NCI-H187 treated with DMSO at 0.1 percent for 48 hours (cell line): ENCODE measurements around the gene ABHD17A.

Source experiments
- DNase-seq: peaks from one replicate; lab custom pipeline; 2025; lab: John Stamatoyannopoulos, UW

Gene ABHD17A

GRCh38 chr19:1864480-1865171, 20.7 kb downstream of the ABHD17A start:
- no peak for DNase-seq

DNA sequence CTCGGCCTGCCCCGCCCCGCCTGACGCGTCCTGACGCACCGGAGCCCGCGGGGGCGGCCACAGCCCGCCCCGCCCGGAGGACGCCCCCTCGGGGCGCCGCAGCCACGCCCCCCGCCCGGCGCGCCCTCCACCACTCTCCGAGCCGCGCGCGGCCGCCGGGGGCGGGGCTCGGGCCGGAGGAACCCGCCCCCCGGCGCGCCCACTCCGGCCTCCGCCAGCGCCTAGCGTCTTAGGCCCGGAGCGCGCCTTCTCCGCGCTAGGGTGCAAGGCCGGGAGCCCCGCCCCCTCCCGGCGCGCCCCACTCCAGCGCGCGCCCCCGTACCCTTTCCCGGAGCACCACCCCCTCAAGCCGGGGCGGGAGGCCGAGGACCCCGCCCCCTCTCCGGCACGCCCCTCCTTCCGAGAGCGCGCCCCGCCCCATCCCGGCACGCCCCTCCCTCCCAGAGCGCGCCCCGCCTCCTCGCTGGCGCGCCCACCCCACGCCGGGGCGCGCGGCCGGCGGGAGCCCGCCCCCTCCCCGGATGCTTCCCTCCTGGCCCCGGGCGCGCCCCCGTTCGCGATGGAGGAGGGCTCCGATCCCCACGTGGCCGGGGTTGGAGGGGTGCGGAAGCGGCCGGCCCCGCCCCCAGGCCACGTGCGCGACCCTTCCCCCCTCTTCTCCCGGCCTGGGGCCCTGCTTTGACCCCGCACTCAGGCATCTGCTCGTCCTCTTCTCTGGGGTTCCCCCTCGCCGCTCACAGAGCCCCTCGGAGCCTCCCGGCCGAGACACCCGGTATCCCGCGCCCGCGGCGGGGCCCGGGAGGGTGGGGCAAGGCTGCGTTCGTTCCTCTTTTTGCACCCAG, 21.4 kb downstream of the ABHD17A start:
- peak; percentile 65 for DNase-seq

DNA sequence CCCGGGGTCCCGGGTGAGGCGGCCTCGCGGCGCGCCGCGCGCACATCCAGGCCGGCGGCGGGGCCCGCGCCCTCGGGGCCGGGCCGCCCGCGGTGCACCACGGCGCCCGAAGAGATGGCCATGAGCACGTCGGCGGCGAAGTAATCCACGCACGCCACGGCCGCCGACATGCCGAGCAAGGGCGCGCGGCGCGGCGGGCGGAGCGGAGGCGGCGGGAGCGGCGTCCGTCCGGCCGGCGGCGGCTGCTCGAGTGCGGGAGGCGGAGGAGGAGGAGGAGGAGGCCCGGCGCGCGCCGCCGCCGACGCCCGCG, 22.0 kb downstream of the ABHD17A start, which contains the start of gene KLF16:
TSS of gene KLF16 (minus strand) at position 252 of the 310 bp plus-strand sequence. CDS start at position 170, 82 bp downstream.
- no peak for DNase-seq

DNA sequence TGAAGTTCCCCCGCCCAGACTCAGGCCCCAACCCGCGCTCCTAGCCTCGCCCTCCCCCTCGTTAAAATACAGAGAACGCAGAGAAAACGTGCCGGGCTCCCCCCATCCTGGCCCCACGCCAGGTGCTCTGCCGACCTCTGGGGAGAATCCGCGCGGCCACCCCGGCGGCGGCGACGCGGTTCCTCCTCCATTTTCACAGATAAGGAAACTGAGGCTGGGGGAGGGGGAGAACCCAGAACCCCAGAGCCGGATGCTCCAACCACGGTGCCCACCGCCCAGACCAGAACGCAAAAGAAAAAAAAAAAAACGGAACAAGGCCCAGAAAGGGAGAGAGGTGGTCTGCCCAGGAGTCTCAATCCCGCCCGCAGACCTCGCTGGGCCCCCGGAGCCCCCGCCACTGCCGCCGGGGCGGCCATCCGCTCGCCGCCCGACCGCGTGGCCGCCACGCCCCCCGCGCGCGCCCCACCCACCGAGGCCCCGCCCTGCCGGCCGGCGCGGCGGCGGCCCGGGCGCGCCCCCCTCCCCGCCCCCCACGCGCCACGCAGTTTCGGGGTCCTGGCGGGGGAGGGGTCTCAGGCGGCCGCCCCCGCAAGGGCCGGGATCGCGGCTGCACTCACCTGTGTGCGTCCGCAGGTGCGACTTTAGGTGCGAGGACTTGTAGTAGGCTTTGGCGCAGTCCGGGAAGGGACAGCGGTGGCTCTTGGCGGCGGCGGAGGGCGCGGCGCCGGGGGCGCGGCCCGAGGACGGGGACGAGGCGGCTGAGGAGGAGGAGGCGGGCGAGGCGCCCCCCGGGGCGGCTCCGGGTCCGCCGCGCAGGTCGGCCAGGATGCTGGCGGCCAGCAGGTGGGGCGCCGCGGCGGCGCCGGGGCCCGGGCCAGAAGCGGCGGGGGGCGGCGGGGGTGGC, 22.6 kb downstream of the ABHD17A start:
- DNase-seq: no peak

- no peak for DNase-seq
These were observed 23.2 kb downstream of the ABHD17A start for GRCh38 chr19:1862068-1862423.

DNA sequence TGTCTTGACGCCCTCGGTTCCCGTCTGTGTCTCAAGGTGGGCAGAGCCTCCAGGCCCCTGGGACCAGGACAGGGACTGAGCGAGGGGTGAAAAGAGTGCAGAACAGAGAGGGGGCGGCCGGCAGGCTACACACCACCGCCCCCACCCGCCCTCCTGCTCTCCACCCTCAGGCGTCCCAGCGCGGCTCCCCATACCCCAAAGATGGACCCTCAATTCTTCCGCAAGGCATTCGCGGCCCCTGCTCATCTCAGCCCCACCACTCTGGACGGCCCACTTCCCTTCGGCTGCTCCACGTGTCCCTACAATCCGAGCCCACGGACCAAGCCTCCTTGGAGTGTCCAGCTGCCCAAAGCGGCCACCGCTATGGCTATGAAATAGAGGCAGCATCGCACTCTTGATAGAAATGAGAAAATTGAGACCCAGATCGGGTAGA, 23.7 kb downstream of the ABHD17A start:
- no peak for DNase-seq

GRCh38 chr19:1860821-1861598, 24.3 kb downstream of the ABHD17A start:
- DNase-seq: no peak

DNA sequence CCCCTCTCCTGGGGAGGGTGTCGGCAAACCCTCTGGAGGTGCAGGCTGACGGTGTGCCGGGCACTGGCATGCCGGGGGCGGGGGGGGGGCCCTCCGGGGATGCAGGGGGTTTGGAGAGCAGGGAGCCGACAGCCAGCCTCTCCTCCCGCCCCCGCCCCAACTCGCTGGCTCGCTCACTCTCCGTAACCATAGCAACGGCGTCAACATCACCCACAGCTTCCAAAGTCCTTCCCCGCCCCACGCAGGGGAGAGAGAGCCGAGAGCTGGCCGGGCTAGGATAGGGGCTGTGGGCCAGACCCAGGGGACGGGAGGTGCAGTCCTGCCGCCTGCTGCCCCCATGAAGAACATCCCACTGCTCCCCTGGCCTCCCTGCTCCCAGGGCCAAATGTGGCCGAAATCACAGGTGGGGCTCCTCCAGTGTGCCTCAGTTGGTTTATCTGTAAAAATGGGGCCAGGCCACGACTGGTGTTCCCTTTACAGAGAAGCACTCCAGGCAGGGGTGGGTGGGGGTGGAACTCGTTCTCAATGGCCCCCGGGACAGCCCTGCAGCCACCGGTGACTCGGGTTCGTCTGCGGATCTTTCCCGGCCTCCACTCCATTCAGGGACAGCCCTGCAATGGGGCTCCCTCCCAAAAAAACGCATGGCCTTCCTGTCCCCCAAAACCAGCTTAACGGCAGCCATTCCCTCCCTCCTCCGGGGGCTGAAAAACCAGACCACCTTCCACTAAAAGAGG, 25.1 kb downstream of the ABHD17A start:
- no peak for DNase-seq

DNA sequence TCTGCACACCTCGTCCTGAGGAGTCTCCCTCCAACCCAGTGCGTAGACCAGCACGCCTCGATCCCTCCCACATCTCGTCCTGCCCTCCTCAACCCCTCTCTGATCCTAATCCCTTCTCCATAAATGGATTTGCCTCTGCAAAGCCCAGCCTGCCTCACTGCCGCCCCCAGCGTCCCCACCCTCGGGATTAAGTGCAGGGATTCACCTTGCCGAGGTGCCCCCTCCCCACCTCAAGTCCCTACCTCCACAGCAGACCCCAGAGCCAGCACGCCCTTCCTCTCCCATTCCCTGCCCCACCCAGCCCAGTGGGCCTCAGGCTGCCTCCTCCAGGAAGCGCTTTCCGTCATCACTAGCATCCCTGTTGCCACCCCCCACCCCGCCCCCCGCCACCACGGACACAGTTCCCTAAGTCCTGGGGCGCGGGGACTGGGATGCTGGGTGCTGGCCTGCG, 25.9 kb downstream of the ABHD17A start:
- DNase-seq: no peak

DNA sequence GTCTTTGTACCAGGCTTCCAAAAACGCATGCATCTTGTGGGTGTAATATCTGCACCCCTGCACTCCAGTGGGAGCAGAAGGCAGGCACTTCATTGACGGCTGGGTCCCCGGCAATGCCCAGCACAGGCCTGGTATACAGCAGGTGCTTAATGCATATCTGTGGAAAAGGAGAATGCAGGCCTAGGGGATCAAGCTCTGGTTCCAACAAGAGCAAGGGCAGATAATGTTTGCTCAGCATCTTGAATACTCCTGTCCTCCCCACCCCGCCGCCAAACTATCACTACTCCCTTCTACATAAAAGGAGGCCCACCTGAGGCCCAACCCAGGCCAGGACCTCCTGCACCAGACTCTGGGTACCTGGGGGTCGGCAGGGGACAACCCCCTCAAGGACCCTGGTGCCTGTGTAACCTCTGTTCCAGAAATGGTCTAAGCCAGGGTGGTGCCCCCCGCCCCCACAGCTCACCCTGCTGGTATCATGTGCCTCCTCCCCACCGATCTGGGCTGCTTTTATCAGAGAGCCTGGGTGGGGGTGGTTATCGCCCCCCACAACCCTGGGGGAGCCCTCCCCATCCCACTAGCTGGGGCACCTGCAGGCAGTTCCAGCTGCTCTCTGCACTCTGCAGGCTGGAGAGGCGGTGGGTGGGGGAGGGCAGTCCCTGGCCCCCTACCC, 26.7 kb downstream of the ABHD17A start:
- DNase-seq: no peak

- DNase-seq: no peak
These were observed 27.5 kb downstream of the ABHD17A start for GRCh38 chr19:1857648-1858326.

DNA sequence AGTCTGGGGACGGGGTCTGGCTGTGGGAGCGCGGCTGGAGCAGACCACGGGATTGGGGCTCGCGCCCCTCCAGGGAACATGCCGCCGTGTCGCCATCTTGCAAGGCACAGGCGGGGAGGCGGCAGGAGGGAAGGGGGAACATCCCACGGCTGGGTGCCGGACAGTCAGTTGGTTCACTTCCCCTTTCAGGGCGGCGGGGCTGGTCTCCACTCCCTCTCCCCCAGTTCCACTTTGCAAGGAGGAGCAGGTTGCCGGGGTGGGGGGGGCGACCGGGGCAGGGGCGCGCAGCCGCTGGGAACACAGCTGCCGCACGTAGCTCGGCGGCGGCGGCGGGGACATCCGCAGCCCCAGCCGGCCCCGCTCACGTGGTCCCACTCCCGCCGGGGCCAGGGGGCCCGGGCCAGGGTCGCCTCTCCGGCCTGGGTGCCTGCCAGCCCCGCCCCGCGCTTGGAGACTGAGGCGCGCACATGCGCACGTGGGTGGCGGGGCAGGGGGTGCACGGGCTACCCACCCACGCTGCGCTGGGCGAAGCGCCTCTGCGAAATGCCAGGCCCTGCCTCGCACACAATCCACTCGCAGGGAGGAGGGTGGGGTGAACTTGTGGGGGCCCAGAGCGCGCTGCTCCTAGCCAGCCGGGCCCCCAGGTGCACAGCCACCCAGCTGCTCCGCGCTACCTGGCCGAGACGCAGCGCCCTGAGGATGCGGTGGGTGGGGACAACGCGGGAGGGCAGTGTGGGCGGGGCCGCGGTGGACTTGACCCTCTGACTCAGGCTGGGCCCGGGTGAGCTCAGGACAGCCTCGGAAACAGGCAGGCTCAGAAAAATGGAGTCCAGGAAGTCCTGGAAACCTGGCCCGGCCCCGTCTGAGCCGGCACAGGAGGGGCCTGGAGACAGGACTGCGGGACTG, 28.3 kb downstream of the ABHD17A start:
- DNase-seq: no peak

- no peak for DNase-seq
These were observed 29.0 kb downstream of the ABHD17A start for GRCh38 chr19:1856345-1856697.

GRCh38 chr19:1855828-1856255, 29.5 kb downstream of the ABHD17A start:
- no peak for DNase-seq

DNA sequence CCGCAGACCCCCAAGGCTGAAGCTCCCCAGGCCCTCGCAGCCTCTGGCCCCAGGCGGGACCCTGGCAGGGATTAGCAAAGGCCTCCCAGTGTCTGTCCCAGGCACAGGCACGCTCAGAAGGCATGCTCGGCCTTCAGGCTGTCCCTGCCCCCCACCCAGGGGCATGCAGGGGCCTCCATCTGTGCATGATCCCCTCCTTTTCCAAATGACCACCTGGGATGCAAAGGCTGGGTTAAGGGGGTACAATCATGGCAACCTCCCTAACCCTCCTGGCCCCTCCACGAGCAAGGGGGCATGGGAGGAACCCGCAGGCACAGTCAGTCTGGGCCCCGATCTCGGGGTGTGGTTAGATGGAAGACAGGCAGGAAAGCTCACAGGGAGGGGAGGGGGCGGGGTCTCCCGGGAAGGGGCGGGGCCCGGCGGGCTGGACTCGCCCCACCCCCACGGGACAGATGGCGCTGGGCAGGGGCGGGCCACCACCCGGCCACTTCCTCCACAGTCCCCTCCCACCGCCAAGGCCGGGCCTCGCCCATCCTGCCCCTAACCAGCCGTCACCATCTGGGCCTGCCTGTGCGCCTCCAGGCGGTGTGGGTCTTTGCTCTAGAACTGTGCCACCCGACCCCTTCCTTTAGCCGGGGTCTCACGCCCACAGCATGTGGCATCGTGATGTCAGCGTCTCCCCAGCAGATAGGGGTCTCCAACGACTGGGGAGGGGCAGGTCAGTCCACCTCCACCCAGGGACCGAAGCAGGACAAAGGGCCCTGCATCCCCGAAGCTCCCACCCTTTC, 30.1 kb downstream of the ABHD17A start:
- no peak for DNase-seq

GRCh38 chr19:1854542-1855039, 30.7 kb downstream of the ABHD17A start:
- DNase-seq: no peak

DNA sequence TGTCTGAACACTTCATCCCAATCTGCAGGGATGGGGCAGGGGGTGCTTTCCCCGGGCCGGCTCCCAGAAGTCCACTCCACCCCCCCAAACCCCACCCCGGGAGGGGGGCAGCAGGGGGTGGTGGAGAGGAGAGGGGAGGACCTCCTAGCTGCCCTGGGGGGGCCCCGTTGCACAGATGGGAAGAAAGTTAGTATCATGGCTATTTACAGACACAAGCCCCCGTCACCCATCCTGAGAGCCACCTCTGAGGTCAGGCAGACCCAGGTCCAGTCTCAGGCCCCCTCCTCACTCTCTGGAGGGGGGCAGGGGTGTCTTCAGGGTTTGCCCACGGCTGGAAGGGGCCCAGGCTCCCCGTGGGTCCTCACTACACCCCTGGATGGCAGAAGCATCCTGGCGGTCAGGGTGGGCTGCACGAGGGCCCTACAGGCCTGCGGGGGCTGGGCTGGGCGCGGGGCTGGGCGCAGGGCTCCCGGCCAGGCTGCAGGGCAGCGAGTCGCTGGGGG, 31.2 kb downstream of the ABHD17A start:
- no peak for DNase-seq
